HepG2 (cell line): ENCODE results near the gene CAMTA1. TPM values are rescaled to one million over a fixed set of nuclear protein-coding genes. Genes with fewer than 3 reads are reported as not detected.

Source experiments
- ATF7 ChIP-seq, 2 experiments: fragments of 450-650 bp in 1 of 2; sonication (generic) in 1 of 2; formaldehyde crosslinking in 1 of 2; IDR thresholded peaks; 2 replicates each; pipeline versions ENCODE4 v1.4.0 to v1.6.1; 2016 to 2020; ENCODE audit warnings: antibody characterized with exemption in 1 of 2, mild to moderate bottlenecking in 1 of 2, missing genetic modification reagents in 1 of 2
- BRCA1 ChIP-seq: sonication (generic); formaldehyde crosslinking; IDR thresholded peaks from 2 replicates; pipeline ENCODE4 v1.4.0; 2020; ENCODE audit warnings: missing genetic modification reagents
- BRD4 ChIP-seq: sonication (generic); formaldehyde crosslinking; IDR thresholded peaks from 2 replicates; pipeline ENCODE4 v1.4.0; 2020; ENCODE audit warnings: missing genetic modification reagents
- EEA1 ChIP-seq: sonication (generic); formaldehyde crosslinking; IDR thresholded peaks from 2 replicates; pipeline ENCODE4 v1.5.1; 2020; ENCODE audit warnings: mild to moderate bottlenecking, missing genetic modification reagents, borderline replicate concordance
- GABPA ChIP-seq, 2 experiments: IDR thresholded peaks; 2 replicates each; pipeline ENCODE4 v1.6.1; 2011 to 2016; ENCODE audit warnings: low read depth in 2 of 2, low read length in 1 of 2, missing biosample characterization in 1 of 2, missing genetic modification characterization in 1 of 2
- GABPB1 ChIP-seq: IDR thresholded peaks from 2 replicates; pipeline ENCODE4 v1.6.1; 2016; ENCODE audit warnings: mild to moderate bottlenecking, missing genetic modification reagents, moderate library complexity, missing compliant biosample characterization
- HIVEP1 ChIP-seq: sonication (generic); formaldehyde crosslinking; IDR thresholded peaks from 2 replicates; pipeline ENCODE4 v1.4.0; 2020; ENCODE audit warnings: mild to moderate bottlenecking, missing genetic modification reagents
- MYPOP ChIP-seq: sonication (generic); formaldehyde crosslinking; IDR thresholded peaks from 2 replicates; pipeline ENCODE4 v1.8.1; 2023; ENCODE audit warnings: mild to moderate bottlenecking, moderate library complexity, missing genetic modification reagents
- NFE2L2 ChIP-seq: fragments of 150-350 bp; IDR thresholded peaks from 2 replicates; pipeline ENCODE4 v1.6.1; 2014; ENCODE audit warnings: low read length
- PPARG ChIP-seq: conservative IDR thresholded peaks from 2 replicates; pipeline ENCODE4 v1.6.1; 2016; ENCODE audit warnings: missing biosample characterization, missing genetic modification reagents
- RELA ChIP-seq: sonication (generic); formaldehyde crosslinking; IDR thresholded peaks from 2 replicates; pipeline ENCODE4 v1.4.0; 2020; ENCODE audit warnings: missing genetic modification reagents
- SUZ12 ChIP-seq: fragments of 150-350 bp; IDR thresholded peaks from 2 replicates; pipeline ENCODE4 v1.6.1; 2014; ENCODE audit warnings: low read depth, low read length
- ZBTB3 ChIP-seq: sonication (generic); formaldehyde crosslinking; IDR thresholded peaks from 2 replicates; pipeline ENCODE4 v1.4.0; 2020; ENCODE audit warnings: low read depth, mild to moderate bottlenecking, moderate library complexity, missing genetic modification reagents, borderline replicate concordance
- ZC3H4 ChIP-seq: sonication (generic); formaldehyde crosslinking; IDR thresholded peaks from 2 replicates; pipeline ENCODE4 v1.4.0; 2020; ENCODE audit warnings: missing genetic modification reagents, borderline replicate concordance
- ZFYVE20 ChIP-seq: sonication (generic); formaldehyde crosslinking; IDR thresholded peaks from 2 replicates; pipeline ENCODE4 v1.8.0; 2023; ENCODE audit warnings: low read depth, mild to moderate bottlenecking, moderate library complexity, missing genetic modification reagents, borderline replicate concordance
- ZNF20 ChIP-seq: sonication (generic); formaldehyde crosslinking; IDR thresholded peaks from 2 replicates; pipeline ENCODE4 v1.4.0; 2020; ENCODE audit warnings: mild to moderate bottlenecking, moderate library complexity, missing genetic modification reagents
- ZNF564 ChIP-seq: sonication (generic); formaldehyde crosslinking; IDR thresholded peaks from 2 replicates; pipeline ENCODE4 v1.8.1; 2023; ENCODE audit warnings: mild to moderate bottlenecking, missing genetic modification reagents
- ZNF569 ChIP-seq: sonication (generic); formaldehyde crosslinking; IDR thresholded peaks from 2 replicates; pipeline ENCODE4 v1.5.0; 2020; ENCODE audit warnings: mild to moderate bottlenecking, missing genetic modification reagents, moderate library complexity, borderline replicate concordance
- ZNF709 ChIP-seq: sonication (generic); formaldehyde crosslinking; IDR thresholded peaks from 2 replicates; pipeline ENCODE4 v1.5.0; 2020; ENCODE audit warnings: mild to moderate bottlenecking, missing genetic modification reagents
- polyA plus RNA-seq, 8 experiments: library from polyadenylated mRNA; depleted of rRNA in 3 of 8; stranded (reverse) in 7 of 8; unstranded in 1 of 8; fragments of >200 nt; fragmentation: Illumina TruSeq in 4 of 8; extraction: Trizol in 4 of 8; gene quantifications; 2 replicates each; pipeline versions ENCODE4 v1.2.1 to v1.2.3, GENCODE V29; 2011 to 2016; ENCODE audit warnings: low read depth in 4 of 8, missing spikeins in 1 of 8, mixed read lengths in 1 of 8; ENCODE audit not compliant: insufficient read depth in 1 of 8
- total RNA-seq, 5 experiments: library from RNA; depleted of rRNA; stranded (reverse); fragments of >200 nt; fragmentation: Illumina TruSeq; extraction: Trizol; gene quantifications; 2 replicates each; pipeline ENCODE4 v1.2.3, GENCODE V29; 2016; ENCODE audit warnings: low read depth in 1 of 5
- TF ChIP-seq, protein P1 (sequence below): sonication (generic); formaldehyde crosslinking; IDR thresholded peaks from 2 replicates; pipeline ENCODE4 v1.4.0; 2020; ENCODE audit warnings: missing genetic modification reagents
- TF ChIP-seq, protein P2 (sequence below): sonication (generic); formaldehyde crosslinking; IDR thresholded peaks from 2 replicates; pipeline ENCODE4 v1.9.0; 2021; ENCODE audit warnings: missing genetic modification reagents, borderline replicate concordance
- TF ChIP-seq, protein P3 (sequence below): sonication (generic); formaldehyde crosslinking; IDR thresholded peaks from 2 replicates; pipeline ENCODE4 v1.5.0; 2020; ENCODE audit warnings: missing genetic modification reagents

The CAMTA1 gene
- total and polyA plus RNA-seq, 2 of the 13 experiments (the other 11 are each of a cell fraction or from before 2014, with no cell fraction given) = 25.0 to 36.4 TPM

- peak; percentile 85; the same call in 1 of the 2 replicates for TF ChIP-seq MYPOP (CRISPR knock-in tag)
- TF ChIP-seq NFE2L2 = no peak
- TF ChIP-seq ZNF20 (CRISPR knock-in tag) = no peak
- TF ChIP-seq ATF7 (IDR thresholded peaks at IDR 0.05) = no peak
- TF ChIP-seq ATF7 (CRISPR knock-in tag; IDR thresholded peaks at IDR 0.05) = no peak
- TF ChIP-seq ZC3H4 = no peak
- no peak for TF ChIP-seq ZBTB3 (CRISPR knock-in tag)
- TF ChIP-seq EEA1 (CRISPR knock-in tag) = 0 out of 2 replicates have a peak, but pooled peaks have one; percentile 30
- TF ChIP-seq ZNF564 = no peak
- TF ChIP-seq BRCA1 (CRISPR knock-in tag) = no peak
- no peak for TF ChIP-seq ZNF569 (CRISPR knock-in tag)
- TF ChIP-seq, protein P1, sequence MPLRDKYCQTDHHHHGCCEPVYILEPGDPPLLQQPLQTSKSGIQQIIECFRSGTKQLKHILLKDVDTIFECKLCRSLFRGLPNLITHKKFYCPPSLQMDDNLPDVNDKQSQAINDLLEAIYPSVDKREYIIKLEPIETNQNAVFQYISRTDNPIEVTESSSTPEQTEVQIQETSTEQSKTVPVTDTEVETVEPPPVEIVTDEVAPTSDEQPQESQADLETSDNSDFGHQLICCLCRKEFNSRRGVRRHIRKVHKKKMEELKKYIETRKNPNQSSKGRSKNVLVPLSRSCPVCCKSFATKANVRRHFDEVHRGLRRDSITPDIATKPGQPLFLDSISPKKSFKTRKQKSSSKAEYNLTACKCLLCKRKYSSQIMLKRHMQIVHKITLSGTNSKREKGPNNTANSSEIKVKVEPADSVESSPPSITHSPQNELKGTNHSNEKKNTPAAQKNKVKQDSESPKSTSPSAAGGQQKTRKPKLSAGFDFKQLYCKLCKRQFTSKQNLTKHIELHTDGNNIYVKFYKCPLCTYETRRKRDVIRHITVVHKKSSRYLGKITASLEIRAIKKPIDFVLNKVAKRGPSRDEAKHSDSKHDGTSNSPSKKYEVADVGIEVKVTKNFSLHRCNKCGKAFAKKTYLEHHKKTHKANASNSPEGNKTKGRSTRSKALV (CRISPR knock-in tag) = 0 out of 2 replicates have a peak, but pooled peaks have one; percentile 38
- no peak for TF ChIP-seq GABPA (IDR thresholded peaks at IDR 0.05; ENCODE audit: low read depth, low read length)
- TF ChIP-seq GABPA (CRISPR knock-in tag; IDR thresholded peaks at IDR 0.05; ENCODE audit: low read depth) = no peak
- no peak for TF ChIP-seq ZFYVE20 (CRISPR knock-in tag)
- no peak for TF ChIP-seq RELA (CRISPR knock-in tag)
- no peak for TF ChIP-seq ZNF709 (CRISPR knock-in tag)
- TF ChIP-seq PPARG (CRISPR knock-in tag) = no peak
- no peak for TF ChIP-seq HIVEP1 (CRISPR knock-in tag)
- TF ChIP-seq SUZ12 = no peak
- TF ChIP-seq, protein P2, sequence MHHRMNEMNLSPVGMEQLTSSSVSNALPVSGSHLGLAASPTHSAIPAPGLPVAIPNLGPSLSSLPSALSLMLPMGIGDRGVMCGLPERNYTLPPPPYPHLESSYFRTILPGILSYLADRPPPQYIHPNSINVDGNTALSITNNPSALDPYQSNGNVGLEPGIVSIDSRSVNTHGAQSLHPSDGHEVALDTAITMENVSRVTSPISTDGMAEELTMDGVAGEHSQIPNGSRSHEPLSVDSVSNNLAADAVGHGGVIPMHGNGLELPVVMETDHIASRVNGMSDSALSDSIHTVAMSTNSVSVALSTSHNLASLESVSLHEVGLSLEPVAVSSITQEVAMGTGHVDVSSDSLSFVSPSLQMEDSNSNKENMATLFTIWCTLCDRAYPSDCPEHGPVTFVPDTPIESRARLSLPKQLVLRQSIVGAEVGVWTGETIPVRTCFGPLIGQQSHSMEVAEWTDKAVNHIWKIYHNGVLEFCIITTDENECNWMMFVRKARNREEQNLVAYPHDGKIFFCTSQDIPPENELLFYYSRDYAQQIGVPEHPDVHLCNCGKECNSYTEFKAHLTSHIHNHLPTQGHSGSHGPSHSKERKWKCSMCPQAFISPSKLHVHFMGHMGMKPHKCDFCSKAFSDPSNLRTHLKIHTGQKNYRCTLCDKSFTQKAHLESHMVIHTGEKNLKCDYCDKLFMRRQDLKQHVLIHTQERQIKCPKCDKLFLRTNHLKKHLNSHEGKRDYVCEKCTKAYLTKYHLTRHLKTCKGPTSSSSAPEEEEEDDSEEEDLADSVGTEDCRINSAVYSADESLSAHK = no peak
- peak; percentile 78 for TF ChIP-seq BRD4
- TF ChIP-seq GABPB1 = peak; percentile 35; the same call in 1 of the 2 replicates
- TF ChIP-seq, protein P3, sequence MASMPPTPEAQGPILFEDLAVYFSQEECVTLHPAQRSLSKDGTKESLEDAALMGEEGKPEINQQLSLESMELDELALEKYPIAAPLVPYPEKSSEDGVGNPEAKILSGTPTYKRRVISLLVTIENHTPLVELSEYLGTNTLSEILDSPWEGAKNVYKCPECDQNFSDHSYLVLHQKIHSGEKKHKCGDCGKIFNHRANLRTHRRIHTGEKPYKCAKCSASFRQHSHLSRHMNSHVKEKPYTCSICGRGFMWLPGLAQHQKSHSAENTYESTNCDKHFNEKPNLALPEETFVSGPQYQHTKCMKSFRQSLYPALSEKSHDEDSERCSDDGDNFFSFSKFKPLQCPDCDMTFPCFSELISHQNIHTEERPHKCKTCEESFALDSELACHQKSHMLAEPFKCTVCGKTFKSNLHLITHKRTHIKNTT (CRISPR knock-in tag) = no peak
Observed at GRCh38 chr1:7678491-7679158, 893.4 kb downstream of the CAMTA1 start (continued).
